Right cardiac atrium (tissue), 5 donors: Measurements from ENCODE around the gene KRT3. TPM values are rescaled to one million over a fixed set of nuclear protein-coding genes. Genes with fewer than 3 reads are reported as not detected.

Experiments used
- ATAC-seq, 2 donors: fragments of 200-7000 bp; cut with Tn5 transposase; one replicate each; pipeline versions ENCODE4 v1.8.0 to v1.9.1; 2020; ENCODE audit warnings: moderate library complexity in 2 of 2, mild to moderate bottlenecking in 1 of 2
- DNase-seq, 3 donors: peaks; one replicate each; pipeline ENCODE4 v3.0.0-alpha.2; 2020
- H3K27ac ChIP-seq: one replicate; pipeline ENCODE4 v1.5.1; 2013; ENCODE audit warnings: mild to moderate bottlenecking, low read length, control low read depth, moderate library complexity
- H3K27me3 ChIP-seq: one replicate; pipeline ENCODE4 v1.6.1; 2013; ENCODE audit not compliant: control insufficient read depth, insufficient read depth
- H3K4me1 ChIP-seq: one replicate; pipeline ENCODE4 v1.6.1; 2013; ENCODE audit warnings: low read length; ENCODE audit not compliant: control insufficient read depth, insufficient read depth
- H3K4me3 ChIP-seq: one replicate; pipeline ENCODE4 v1.5.1; 2013; ENCODE audit warnings: low read length, control low read depth
- H3K9me3 ChIP-seq: one replicate; pipeline ENCODE4 v1.6.1; 2013; ENCODE audit warnings: low read length; ENCODE audit not compliant: control insufficient read depth
- WGBS: extraction: QIAGEN DNeasy Blood & Tissue Kit; methylation state at CpG from one replicate; pipeline ENCODE4 v1.1.7; 2013; 5-methylcytosine and 5-hydroxymethylcytosine counted together
- intact Hi-C, 4 donors: fragments of 100-400 bp; cut with DNase I; formaldehyde crosslinking; loops; one replicate each; pipeline versions ENCODE4 v1.11.0 to v1.14.0; 2022 to 2023
- polyA plus RNA-seq: library from polyadenylated mRNA; stranded (reverse); fragments of 200-250 nt; gene quantifications from one replicate; pipeline ENCODE4 v1.2.3, GENCODE V29; 2013
- total RNA-seq, 4 donors: library from RNA; stranded (reverse); fragmentation: NEBNext Ultra II Directional; extraction: Animal tissue kit (Norgen Biotek cat#: 25700); gene quantifications; one replicate each; pipeline ENCODE4 v1.2.1, GENCODE V29; 2021
- donor health status: healthy with polysubstance abuse.
- donor health status: DM: no; HTN: yes; CAD: no.
- donor health status: DM: no; HTN: no; CAD: no.
- donor health status: DM: no; HTN: yes; CAD: no; lungs with severe emphysema.
- donor health status: DM: yes; HTN: yes; CAD: no.

The KRT3 gene
- total and polyA plus RNA-seq, 5 donors = not detected

GRCh38 chr12:52792185-52793029 is 3.5 kb downstream of the KRT3 start:
- Histone ChIP-seq H3K4me3 (no peak overlapping the region), H3K9me3 (no peaks in the 10 kb centered on the region), H3K27me3 (no peaks in the 10 kb centered on the region), H3K4me1 (no peaks in the 10 kb centered on the region), H3K27ac (no peak overlapping the region)
- ATAC-seq (no peak), DNase-seq (no peak)
- intact Hi-C loops = no loop called here
- WGBS = 76% methylated on average over 10 of the region's 10 CpGs

GRCh38 chr12:52791271-52792184 is 4.4 kb downstream of the KRT3 start:
- 89% methylated on average over 12 of the region's 12 CpGs for WGBS
- ATAC-seq (no peak), DNase-seq (no peak)
- intact Hi-C loops = no loop called here
- no peak overlapping the region for H3K4me3 ChIP-seq
- H3K27me3 ChIP-seq = no peaks in the 10 kb centered on the region
- no peaks in the 10 kb centered on the region for H3K9me3 ChIP-seq
- H3K27ac ChIP-seq = no peak overlapping the region
- no peaks in the 10 kb centered on the region for H3K4me1 ChIP-seq

DNA sequence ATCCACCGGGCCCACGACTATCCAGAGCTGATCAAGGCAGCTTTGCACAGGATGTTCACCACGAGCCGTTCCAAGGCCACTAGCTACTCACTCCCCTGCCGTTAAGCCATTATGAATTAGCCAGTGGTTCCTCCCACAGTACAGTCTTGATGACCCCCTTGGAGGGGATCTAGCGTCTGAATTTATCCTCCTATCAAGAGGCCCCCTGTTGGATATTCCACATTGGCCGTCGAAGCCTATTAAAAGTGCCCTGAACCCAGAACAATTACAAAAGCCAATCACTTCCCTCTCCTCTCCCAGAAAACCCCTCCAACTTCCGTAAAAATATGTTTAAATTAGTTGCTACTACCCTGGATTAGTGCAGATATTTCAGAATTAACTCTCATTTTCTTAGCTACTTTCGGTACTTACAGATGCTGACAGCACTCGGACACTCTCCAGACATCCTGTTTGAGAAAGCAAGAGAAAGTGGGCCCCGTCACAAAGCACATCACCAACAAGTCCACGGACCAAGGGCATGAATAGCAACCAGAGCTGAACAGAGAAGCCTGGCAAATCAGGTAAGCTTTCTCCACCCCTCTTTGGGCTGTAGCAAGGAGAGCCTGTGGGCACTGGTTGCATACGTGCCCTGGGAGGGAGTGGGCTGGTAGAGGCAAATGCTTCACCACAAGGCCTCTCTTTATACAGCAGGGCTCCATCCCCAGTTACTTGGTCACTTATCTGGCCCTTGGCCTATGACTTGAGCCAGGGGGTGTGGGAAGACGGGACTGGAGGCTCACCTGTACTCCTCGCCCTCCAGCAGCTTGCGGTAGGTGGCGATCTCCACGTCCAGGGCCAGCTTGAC is 5.3 kb downstream of the KRT3 start:
- DNase-seq (no peak), ATAC-seq (peak in 1 of 2 donors; percentile 21)
- H3K4me3 ChIP-seq = no peak overlapping the region
- intact Hi-C loops = no loop called here
- H3K27ac ChIP-seq = no peak overlapping the region
- H3K27me3 ChIP-seq = no peaks in the 10 kb centered on the region
- WGBS = 57% methylated on average over 19 of the region's 19 CpGs
- no peaks in the 10 kb centered on the region for H3K9me3 ChIP-seq
- H3K4me1 ChIP-seq = no peaks in the 10 kb centered on the region

GRCh38 chr12:52789637-52790426 is 6.1 kb downstream of the KRT3 start:
- Histone ChIP-seq H3K27ac (no peak overlapping the region), H3K4me1 (no peaks in the 10 kb centered on the region), H3K9me3 (no peaks in the 10 kb centered on the region), H3K27me3 (no peaks in the 10 kb centered on the region), H3K4me3 (no peak overlapping the region)
- DNase-seq = no peak
- intact Hi-C loops = no loop called here
- ATAC-seq = peak in 1 of 2 donors; percentile 39
- 21% methylated on average over 50 of the region's 50 CpGs for WGBS

DNA sequence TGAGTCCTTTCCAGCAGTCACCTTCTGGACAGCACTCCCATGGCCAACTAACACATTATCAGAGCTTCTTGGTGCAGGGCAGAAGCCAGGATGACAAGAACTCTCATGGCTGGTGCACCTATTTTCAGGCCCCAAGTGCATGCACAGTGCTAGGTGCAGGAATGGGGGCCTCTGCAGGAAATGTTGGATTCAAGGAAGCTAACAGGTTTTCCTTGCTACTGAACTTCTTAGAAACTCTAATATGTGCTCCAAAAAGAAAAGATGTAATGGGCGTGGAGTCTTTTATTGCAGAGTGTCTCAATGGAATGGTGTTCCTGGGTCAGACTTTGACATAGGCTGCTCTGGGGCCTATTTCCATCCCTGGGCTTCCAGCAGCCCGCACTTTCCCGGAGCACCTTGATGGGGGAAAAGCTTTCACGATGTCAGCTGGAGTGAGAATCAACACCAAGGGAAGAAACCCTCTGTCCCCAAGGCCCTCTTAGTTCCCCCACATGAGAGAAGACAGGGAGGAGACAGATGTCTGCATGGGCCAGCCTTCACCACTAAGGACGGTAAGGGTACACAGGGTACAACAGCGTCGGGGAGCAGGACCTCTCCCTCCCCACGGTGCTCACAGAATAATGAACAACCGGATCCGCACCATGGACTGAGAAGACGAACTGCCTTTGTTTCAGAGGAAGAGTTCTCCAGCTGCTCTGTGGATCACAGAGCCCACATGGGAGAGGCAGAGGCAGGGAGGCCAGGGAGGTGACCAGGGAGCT is 6.9 kb downstream of the KRT3 start:
- no peaks in the 10 kb centered on the region for H3K4me1 ChIP-seq
- H3K4me3 ChIP-seq = no peak overlapping the region
- no peak for ATAC-seq
- no peaks in the 10 kb centered on the region for H3K9me3 ChIP-seq
- 93% methylated on average over 11 of the region's 11 CpGs for WGBS
- no peak overlapping the region for H3K27ac ChIP-seq
- no peaks in the 10 kb centered on the region for H3K27me3 ChIP-seq
- no peak for DNase-seq
- intact Hi-C loops = no loop called here

GRCh38 chr12:52788192-52788875 is 7.6 kb downstream of the KRT3 start:
- DNase-seq = no peak
- Histone ChIP-seq H3K27me3 (no peaks in the 10 kb centered on the region), H3K9me3 (no peaks in the 10 kb centered on the region), H3K4me3 (no peak overlapping the region), H3K27ac (no peak overlapping the region), H3K4me1 (no peaks in the 10 kb centered on the region)
- intact Hi-C loops = no loop called here
- no peak for ATAC-seq
- 80% methylated on average over 6 of the region's 6 CpGs for WGBS

GRCh38 chr12:52787324-52788191 is 8.4 kb downstream of the KRT3 start:
- DNase-seq = no peak
- no peak for ATAC-seq
- no peaks in the 10 kb centered on the region for H3K27me3 ChIP-seq
- intact Hi-C loops = no loop called here
- no peaks in the 10 kb centered on the region for H3K9me3 ChIP-seq
- no peak overlapping the region for H3K4me3 ChIP-seq
- no peaks in the 10 kb centered on the region for H3K4me1 ChIP-seq
- H3K27ac ChIP-seq = no peak overlapping the region
- 62% methylated on average over 6 of the region's 6 CpGs for WGBS

DNA sequence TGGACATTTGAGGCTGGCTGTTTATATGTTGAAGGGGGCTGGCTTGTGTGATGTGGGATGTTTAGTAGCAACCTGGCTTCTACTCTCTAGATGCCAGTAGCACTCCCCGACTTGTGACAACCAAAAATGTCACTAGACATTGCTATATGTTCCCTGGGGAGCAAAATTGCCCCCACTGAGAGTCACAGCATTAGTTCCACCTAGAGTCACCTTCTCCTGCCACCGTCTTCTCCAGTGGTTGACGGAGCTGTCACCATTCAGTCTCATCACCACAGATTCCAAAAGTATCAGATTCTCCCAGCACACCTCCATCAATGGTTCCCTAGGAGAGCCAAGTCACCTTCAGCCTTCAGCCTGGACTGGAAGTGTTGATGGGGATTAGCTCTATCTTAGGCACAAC is 11.0 kb downstream of the KRT3 start:
- H3K4me3 ChIP-seq = no peak overlapping the region
- WGBS = 76% methylated on average over 3 of the region's 3 CpGs
- ATAC-seq = no peak

More for the DNA sequence above, 11.0 kb downstream of the KRT3 start:
- H3K9me3 ChIP-seq = no peaks in the 10 kb centered on the region
- no peaks in the 10 kb centered on the region for H3K27me3 ChIP-seq
- H3K4me1 ChIP-seq = no peaks in the 10 kb centered on the region
- no peak overlapping the region for H3K27ac ChIP-seq
- intact Hi-C loops = no loop called here
- DNase-seq = no peak
